AG10803 (cell line): ENCODE data around the gene SSBP3.

Experiments
- DNase-seq: peaks from one replicate; pipeline ENCODE4 v3.0.0; 2010; ENCODE audit warnings: low read depth
- H3K4me3 ChIP-seq: 2 replicates; pipeline ENCODE4 v1.5.1; 2011; ENCODE audit warnings: mild to moderate bottlenecking, low read length, control low read depth
- TF ChIP-seq, protein P1 (sequence below): conservative IDR thresholded peaks from 2 replicates; pipeline ENCODE4 v1.5.1; 2011; ENCODE audit warnings: mild to moderate bottlenecking, low read length, control low read depth, inconsistent platforms

SSBP3 gene

DNA sequence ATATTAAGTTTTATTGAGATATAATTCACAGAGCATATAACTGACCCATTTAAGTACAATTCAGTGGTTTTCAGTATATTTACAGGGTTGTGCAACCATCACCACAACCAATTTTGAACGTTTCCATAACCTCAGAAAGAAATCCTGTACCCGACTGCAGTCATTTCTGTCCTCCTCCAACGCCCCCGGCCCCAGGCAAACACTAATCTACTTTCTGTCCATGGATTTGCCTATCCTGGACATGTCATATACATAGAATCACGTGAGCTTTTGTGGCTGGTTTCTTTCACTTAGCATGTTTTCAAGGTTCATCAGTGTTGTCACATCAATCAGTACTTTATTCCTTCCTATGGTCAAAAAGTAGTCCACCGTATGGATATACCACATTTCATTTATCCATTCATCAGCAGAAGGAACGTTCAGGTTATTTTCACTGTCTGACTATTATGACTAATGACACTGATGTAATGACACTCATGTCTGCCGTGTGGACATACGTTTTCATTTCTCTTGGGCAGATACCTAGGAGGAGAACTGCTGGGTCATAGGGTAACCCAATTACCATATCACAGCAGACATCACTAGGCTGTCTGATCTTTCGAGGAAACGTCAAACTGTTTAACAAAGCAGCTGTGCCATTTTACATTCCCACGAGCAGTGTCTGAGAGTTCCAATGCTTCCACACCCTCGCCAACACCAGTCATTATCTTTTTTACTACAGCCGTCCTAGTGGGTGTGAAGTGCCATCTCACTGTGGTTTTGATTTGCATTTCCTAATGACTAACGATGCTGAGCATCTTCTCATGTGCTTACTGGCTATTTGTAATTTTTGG is 175.5 kb downstream of the SSBP3 start:
- TF ChIP-seq, protein P1, sequence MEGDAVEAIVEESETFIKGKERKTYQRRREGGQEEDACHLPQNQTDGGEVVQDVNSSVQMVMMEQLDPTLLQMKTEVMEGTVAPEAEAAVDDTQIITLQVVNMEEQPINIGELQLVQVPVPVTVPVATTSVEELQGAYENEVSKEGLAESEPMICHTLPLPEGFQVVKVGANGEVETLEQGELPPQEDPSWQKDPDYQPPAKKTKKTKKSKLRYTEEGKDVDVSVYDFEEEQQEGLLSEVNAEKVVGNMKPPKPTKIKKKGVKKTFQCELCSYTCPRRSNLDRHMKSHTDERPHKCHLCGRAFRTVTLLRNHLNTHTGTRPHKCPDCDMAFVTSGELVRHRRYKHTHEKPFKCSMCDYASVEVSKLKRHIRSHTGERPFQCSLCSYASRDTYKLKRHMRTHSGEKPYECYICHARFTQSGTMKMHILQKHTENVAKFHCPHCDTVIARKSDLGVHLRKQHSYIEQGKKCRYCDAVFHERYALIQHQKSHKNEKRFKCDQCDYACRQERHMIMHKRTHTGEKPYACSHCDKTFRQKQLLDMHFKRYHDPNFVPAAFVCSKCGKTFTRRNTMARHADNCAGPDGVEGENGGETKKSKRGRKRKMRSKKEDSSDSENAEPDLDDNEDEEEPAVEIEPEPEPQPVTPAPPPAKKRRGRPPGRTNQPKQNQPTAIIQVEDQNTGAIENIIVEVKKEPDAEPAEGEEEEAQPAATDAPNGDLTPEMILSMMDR = no peak
- no peak for DNase-seq
- no peak overlapping the region for H3K4me3 ChIP-seq

DNA sequence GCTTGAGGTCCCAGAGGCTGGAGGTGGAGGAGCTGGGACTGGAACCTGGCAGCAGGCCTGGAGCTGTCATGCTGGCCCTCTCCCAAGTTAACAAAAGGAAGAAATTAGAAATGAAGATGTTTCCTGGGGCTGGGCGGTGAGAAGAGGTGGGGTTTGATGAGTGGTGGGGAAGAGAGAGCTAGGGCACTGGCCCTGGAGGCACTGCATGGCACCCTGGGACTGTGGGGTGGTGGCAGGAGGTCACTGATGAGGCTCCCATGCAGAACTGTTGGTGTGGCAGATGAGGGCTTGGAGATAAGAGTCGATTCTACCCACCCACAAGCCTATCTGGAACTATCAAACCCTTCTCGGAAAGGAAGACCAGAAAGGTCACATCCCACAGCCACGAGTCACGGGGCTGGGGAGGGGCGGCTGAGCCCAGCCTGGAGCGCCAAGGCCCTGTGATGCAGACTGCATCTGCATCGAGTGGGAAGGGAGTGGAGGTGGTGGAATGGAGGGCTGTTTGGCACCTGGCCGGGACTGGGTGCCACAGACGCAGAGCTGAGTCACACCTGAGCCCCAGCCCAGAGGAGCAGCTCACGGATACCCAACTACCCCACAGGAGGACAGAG is 176.8 kb downstream of the SSBP3 start:
- TF ChIP-seq, protein P1 = no peak
- peak; percentile 43 for DNase-seq
- H3K4me3 ChIP-seq = no peak overlapping the region

DNA sequence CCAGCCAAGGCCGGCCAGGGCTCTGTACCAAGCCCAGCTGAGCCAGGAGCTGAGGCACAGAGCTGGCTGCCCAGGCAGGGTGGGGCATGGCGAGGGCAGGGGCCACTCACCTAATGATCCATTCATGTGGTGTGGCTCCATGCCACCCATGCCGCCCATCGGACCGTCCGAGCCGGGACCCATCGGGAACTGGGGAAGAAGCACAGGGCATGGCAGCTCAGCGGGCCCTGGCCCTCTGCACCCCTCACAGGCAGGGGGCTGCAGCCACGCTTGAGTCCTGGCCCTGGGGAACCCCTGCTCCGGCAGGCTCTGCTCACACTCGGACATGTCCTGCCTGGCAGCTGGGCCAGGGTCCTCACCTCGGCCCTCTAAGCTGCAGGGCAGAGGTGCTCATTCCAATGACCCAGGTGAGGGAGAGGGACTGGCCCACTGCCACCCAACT is 177.5 kb downstream of the SSBP3 start:
- no peak overlapping the region for H3K4me3 ChIP-seq
- TF ChIP-seq, protein P1 = no peak
- no peak for DNase-seq

DNA sequence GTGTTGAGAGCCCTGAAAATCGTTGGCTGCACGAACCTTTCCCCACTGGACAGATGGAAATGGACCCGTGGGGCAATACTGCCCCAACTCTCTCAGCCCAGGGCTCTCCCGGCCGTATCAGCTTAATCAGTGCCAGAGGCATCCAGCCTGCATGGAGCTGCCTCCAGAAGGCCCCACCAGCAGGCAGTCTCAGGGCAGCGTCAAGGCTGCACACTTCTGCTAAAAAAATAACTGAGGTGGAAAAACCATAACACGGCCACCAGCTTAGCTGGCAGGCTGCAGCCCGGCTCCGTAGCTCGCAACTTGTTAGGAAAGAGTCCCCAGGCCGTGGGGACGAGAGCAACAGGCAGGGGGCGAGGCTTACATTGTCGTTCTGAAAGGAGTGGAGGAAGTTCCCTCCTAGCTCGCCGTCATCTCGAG is 178.3 kb downstream of the SSBP3 start:
- TF ChIP-seq, protein P1 = no peak; the same call in 1 of the 2 replicates
- DNase-seq = peak; percentile 5
- no peak overlapping the region for H3K4me3 ChIP-seq

DNA sequence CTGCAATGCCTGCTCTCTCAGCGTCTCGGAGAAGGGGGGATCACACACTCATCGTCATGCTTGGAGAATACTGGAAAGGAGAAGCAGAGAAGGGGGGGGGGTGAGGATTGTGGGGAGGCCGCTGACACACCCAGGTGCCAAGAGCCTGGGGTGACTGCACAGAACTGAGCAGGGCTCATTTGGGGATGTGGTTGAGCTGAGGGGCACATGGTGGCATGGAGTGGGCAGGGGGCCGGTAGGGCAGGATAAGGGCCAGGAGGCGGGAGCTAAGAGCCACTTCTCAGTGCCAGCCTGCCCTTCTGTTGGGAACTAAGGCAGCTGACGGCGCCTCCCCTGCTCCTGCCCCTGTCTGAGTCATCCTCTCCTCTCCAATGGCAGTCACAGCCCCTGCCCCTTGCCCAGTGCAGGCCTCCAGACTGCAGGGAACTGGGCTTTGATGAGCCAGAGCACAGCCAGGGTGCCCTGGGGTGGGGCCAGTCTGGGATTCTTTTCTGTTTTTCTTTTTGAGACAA is 179.0 kb downstream of the SSBP3 start:
- TF ChIP-seq, protein P1 = no peak
- H3K4me3 ChIP-seq = no peak overlapping the region
- DNase-seq = peak; percentile 60

DNA sequence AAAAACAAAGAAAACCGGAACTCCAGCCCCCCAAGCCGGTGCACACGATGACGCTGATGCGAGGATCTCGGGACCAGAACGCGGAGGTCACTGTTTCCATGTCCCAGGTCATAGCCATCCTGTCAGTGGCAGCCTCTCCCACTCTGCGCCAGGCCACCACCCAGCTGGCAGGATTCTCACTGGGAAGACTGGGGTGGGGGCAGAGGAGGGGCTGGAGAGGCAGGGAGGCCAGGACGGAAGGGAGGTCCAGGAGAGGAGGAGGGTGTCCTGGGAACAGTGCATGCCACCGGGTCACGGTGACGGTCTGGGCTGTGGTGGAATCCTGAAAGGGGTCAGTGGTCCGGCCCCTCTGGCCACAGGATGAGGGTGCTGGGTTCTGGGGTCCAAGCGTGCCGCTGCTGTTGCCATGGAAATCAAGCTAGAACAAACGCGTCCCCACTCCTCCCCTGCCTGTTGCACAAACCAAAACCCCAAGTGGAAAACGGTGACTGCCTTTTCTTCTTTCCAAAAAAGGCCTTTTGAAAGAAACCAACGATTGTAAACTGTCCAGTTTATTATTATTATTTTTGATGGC is 180.1 kb downstream of the SSBP3 start:
- H3K4me3 ChIP-seq = no peak overlapping the region
- no peak for DNase-seq
- TF ChIP-seq, protein P1 = no peak
